HG03175 (cell line): ENCODE measurements around the gene RAB40C.

Experiments
- ATAC-seq: cut with Tn5 transposase; IDR thresholded peaks from one replicate; pipeline ENCODE4 v1.9.1; 2021; ENCODE audit warnings: mild to moderate bottlenecking, moderate library complexity; ENCODE audit not compliant: unreplicated experiment

The RAB40C gene

GRCh38 chr16:660459-661183 is 70.8 kb downstream of the RAB40C start:
- peak; percentile 48 for ATAC-seq

- no peak for ATAC-seq
Observed at GRCh38 chr16:661184-661821, 71.4 kb downstream of the RAB40C start.

DNA sequence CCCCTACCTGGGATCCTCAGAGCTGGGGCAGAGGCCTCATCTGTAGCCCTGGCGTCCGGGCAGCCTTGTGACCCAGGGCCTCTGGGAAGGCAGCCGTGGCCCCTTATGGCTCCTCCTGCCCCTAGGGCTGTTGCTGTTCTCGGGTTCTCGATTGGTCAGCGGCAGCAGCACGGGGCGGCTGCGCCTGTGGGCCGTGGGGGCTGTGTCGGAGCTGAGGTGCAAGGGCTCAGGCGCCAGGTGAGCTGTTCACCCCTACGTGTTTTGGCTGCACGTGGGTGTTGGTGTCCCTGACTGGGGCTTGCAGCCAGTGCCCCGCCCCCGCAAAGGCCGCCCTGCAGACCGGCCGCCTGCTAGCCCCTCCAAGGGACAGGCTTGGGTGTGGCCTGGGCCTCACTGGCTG is 72.2 kb downstream of the RAB40C start:
- no peak for ATAC-seq

GRCh38 chr16:662597-662996 is 72.7 kb downstream of the RAB40C start:
- no peak for ATAC-seq

GRCh38 chr16:666572-666971 is 76.7 kb downstream of the RAB40C start:
- ATAC-seq, result no peak

DNA sequence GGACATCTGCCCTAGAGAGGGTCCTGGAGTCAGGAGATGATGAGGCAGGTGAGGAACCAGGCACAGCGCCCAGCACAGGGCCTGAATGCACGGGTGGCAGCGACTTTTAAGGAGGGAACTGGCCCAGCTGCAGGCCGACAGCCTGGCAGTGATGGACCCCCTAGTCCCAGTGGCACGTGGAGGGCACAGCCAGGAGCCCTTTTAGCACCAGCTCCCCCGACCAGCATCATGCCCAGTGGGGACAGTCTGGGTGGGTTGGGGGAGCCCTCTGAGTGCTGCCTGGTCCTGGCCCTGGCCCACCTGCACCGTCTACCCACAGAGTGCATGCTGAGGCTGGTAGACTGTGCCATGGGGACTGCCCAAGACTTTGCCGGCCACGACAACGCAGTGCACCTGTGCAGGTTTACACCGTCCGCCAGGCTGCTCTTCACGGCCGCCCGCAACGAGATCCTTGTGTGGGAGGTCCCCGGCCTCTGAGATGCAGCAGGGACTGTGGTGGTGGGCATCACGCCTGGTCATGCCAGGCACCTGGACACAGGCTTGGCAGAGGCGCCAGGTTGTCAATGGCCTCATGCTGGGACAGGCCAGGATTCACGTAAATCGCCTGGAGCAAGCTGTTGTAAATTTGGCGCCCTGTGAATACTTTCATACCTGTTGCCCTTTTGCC is 77.4 kb downstream of the RAB40C start:
- no peak for ATAC-seq

DNA sequence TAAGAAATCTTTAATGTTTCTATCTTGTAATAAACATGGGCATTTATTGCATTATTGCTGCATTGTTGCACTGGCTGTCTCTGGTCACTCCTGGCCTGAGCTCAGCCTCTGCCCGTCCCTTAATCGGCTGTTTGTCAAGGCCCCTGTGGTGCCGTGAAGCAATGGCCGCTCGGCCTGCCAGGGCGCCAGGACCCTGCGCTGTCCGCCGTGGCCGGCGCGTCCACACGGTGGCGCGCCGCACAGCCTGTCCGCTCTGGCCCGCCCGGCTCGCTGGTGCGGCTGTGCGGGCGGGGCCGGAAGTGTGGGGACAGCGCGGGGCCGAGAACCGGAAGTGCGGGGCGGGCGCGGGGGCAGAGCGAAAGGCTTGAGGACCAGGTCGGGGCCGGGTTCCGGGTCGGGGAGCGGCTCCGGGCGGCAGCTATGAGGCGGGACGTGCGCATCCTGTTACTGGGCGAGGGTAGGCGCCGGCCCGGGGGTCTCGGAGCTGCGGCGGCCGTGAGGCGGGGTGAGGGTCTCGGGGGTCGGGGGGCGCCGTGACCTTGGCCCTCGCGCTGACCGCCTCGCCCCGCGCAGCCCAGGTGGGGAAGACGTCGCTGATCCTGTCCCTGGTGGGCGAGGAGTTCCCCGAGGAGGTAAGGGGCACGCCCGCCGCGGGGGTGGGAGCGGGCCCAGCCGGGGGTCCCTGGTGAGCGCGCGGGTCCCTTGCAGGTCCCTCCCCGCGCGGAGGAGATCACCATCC is 78.1 kb downstream of the RAB40C start, which contains the start of gene RHOT2:
Gene RHOT2, plus strand, starts transcription at position 353 of the 739 bp plus-strand sequence. Its CDS starts 68 bp downstream, at position 421.
- ATAC-seq, result peak; percentile 89

DNA sequence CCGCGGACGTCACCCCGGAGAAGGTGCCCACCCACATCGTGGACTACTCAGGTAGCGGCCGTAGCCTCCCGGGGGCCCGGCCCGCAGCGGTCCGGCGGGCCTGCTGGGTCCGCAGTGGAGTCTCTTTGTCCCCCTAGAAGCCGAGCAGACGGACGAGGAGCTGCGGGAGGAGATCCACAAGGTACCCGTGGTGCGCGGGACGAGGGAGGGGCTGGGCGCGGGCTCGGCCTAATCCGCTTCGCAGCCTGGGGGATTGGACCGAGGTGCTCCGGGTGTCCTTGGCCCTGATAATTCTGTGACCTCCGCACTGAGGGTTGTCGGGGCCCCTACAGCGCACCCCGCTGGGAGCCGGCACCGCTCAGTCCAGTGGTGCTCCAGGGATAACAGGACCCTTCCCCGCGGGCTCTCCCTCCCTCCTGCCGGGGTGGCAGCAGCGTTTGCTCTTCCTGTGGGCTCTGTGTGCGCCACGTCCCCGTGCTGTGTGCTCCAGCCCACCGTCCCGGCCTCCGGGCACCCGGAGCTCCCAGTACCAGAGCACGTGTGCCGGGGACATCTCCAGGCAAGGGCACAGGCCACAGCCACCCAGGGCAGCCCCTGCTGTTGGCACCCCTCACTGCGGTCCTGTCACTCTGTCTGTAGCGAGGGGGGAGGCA is 78.8 kb downstream of the RAB40C start:
- peak; percentile 17 for ATAC-seq

- no peak for ATAC-seq
Observed at GRCh38 chr16:669666-670065, 79.8 kb downstream of the RAB40C start.

- ATAC-seq, result no peak
Observed at GRCh38 chr16:670485-671352, 80.9 kb downstream of the RAB40C start.

GRCh38 chr16:671353-672131 is 81.7 kb downstream of the RAB40C start:
- ATAC-seq, result no peak

- ATAC-seq, result no peak
Observed at GRCh38 chr16:672371-672770, 82.5 kb downstream of the RAB40C start.

GRCh38 chr16:672851-673250 is 83.0 kb downstream of the RAB40C start:
- ATAC-seq, result no peak

- no peak for ATAC-seq
Observed at GRCh38 chr16:673399-673991, 83.6 kb downstream of the RAB40C start.

GRCh38 chr16:674214-674881 is 84.5 kb downstream of the RAB40C start:
- ATAC-seq, result no peak

DNA sequence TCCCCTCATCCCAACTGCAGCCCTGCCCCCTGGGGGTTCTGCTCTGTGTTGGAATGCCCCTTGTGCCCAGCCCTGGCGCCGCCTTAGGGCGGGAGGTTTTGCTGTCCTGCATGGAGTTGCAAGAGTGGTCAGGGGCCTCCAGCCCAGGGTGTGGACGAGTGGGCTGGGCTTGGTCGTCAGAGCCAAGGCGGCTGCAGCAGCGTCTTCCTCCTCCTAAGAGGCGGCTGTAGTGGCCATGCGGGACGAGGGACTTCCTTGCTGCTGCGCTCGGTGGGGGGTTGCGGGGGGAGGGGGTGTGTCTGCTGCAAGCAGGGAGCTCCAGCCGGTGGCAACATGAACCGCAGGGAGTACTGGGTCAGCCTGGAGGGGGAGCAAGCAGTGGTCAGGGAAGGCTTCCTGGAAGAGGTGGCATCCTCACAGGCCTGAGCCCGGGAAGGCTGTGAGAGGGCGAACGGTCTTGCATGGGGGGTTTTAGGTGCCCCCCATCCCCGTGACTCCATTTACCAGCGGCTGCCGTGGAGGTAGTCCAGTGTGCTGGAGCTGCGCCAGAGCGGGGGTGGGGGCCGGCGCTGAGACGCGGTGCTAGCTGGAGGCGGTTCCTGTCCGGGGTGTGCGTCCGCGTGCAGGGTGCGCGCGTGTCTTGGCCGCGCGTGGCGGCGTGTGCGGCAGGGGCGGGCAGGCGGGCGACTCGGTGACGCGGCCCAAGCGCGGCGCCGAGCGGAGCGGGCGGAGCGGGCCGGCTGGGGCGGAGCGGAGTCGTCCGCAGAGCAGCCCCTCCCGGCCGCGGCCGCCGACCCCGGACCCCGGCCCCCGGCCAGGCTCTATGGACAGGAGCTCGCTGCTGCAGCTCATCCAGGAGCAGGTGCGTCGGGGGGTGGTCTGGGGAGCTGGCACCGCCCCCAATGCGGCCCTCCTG is 85.4 kb downstream of the RAB40C start, which contains the start of gene RHBDL1:
Gene RHBDL1, plus strand, starts transcription at position 704 of the 916 bp plus-strand sequence. Its CDS starts 120 bp downstream, at position 824.
- ATAC-seq, result no peak
